Suprapubic skin (tissue), 4 donors: ENCODE measurements around the gene TECRL. TPM values are rescaled to one million over a fixed set of nuclear protein-coding genes. Genes with fewer than 3 reads are reported as not detected.

Experiments used
- DNase-seq, 2 donors: peaks; one replicate each; pipeline ENCODE4 v3.0.0-alpha.2; 2019; ENCODE audit warnings: low spot score in 2 of 2
- H3K27ac ChIP-seq: fragments of 200-600 bp; sonication (generic); one replicate; pipeline ENCODE4 v1.5.1; 2019
- H3K27me3 ChIP-seq: fragments of 200-600 bp; sonication (generic); one replicate; pipeline ENCODE4 v1.5.1; 2019
- H3K36me3 ChIP-seq: fragments of 200-600 bp; sonication (generic); one replicate; pipeline ENCODE4 v1.5.1; 2019
- H3K4me1 ChIP-seq: fragments of 200-600 bp; sonication (generic); one replicate; pipeline ENCODE4 v1.5.1; 2019
- H3K4me3 ChIP-seq: fragments of 200-600 bp; sonication (generic); one replicate; pipeline ENCODE4 v1.5.1; 2019; ENCODE audit warnings: mild to moderate bottlenecking
- H3K9me3 ChIP-seq: fragments of 200-600 bp; sonication (generic); one replicate; pipeline ENCODE4 v1.5.1; 2019
- EP300 ChIP-seq: sonication (generic); formaldehyde crosslinking; IDR thresholded peaks from one replicate; pipeline ENCODE4 v1.6.1; 2017; ENCODE audit warnings: antibody characterized with exemption
- POLR2A ChIP-seq, 2 donors: fragments of 450-650 bp; IDR thresholded peaks; one replicate each; pipeline ENCODE4 v1.6.1; 2017; ENCODE audit warnings: antibody characterized with exemption in 2 of 2, mild to moderate bottlenecking in 2 of 2, moderate library complexity in 2 of 2
- POLR2AphosphoS5 ChIP-seq, 3 donors: sonication (generic); formaldehyde crosslinking; IDR thresholded peaks; one replicate each; pipeline ENCODE4 v1.6.1; 2017; ENCODE audit warnings: antibody characterized with exemption in 3 of 3
- WGBS: methylation state at CpG from one replicate; pipeline ENCODE4 v1.1.5; 2018; 5-methylcytosine and 5-hydroxymethylcytosine counted together
- total RNA-seq, 4 donors: library from RNA; depleted of rRNA; stranded (reverse); fragments of >200 nt; gene quantifications; one replicate each; pipeline ENCODE4 v1.1.0, GENCODE V29; 2016

Gene TECRL
- total RNA-seq, 4 donors from 2014 or later, result not detected

DNA sequence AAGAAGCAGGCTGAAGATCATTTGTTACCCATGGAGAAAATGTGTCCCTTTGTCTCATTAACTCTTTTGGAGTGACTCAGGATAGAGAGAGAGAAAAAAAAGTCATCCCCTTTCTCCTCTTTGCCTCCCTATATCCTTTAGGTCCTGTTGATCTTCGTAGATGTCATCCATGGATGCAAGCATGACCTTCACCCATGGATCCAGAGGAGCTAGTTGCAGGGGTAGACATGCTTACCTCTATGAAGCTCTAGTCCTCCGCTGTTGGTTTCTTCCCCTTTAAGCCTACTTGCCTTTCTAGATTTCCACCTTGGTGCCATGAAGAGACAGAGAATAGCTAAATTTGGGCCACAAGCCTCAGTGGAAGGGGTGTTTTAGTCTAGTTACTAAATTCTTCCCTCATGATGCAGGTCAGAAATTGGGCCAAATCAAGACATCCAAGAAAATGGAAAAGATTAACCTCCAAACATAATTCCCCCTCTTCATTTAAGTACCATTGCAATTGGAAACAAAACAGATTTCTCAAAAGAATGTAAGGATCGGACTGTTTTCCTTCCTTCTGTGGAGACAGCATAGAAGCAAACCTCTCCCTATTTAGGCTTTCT, 178.4 kb downstream of the TECRL start:
- no peak for TF ChIP-seq EP300
- TF ChIP-seq POLR2AphosphoS5 (IDR thresholded peaks at IDR 0.05), result no peak
- no peak for TF ChIP-seq POLR2A (IDR thresholded peaks at IDR 0.05)
- Histone ChIP-seq H3K9me3 (peaks cover 43% of the 10 kb centered on the region), H3K4me3 (no peak overlapping the region), H3K27ac (no peak overlapping the region), H3K36me3 (no peaks in the 10 kb centered on the region), H3K27me3 (no peaks in the 10 kb centered on the region), H3K4me1 (no peaks in the 10 kb centered on the region)
- DNase-seq, result no peak
- whole genome bisulfite sequencing, result 77% methylated on average over 3 of the region's 3 CpGs
